Upper lobe of left lung (tissue), 4 donors: Measurements from ENCODE around the gene NEURL4.

Source experiments
- CTCF ChIP-seq, 6 experiments: fragments of 450-650 bp in 4 of 6; fragments of 200-600 bp in 2 of 6; sonication (generic) in 2 of 6; IDR thresholded peaks; one replicate each; pipeline ENCODE4 v1.5.1; 2016 to 2019; ENCODE audit warnings: antibody characterized with exemption in 6 of 6
- POLR2A ChIP-seq, 4 donors: fragments of 450-650 bp; IDR thresholded peaks; one replicate each; pipeline ENCODE4 v1.5.1; 2016 to 2017; ENCODE audit warnings: antibody characterized with exemption in 4 of 4, mild to moderate bottlenecking in 2 of 4

- no peak for TF ChIP-seq POLR2A (IDR thresholded peaks at IDR 0.05)
- no peak for TF ChIP-seq CTCF (IDR thresholded peaks at IDR 0.05)
Measured at GRCh38 chr17:7309628-7310027, 19.5 kb downstream of the NEURL4 start.
